Common myeloid progenitor, CD34-positive (primary cell): Measurements from ENCODE around the gene MLLT10.

Experiments used
- CTCF ChIA-PET: fragments of 350-600 bp; sonication (Branson Sonifier 250); formaldehyde crosslinking; loops from one replicate; lab custom pipeline; 2021; ENCODE audit warnings: antibody characterized with exemption; lab: Charles Lee
- POLR2A ChIA-PET: fragments of 350-600 bp; sonication (Branson Sonifier 250); formaldehyde crosslinking; loops from one replicate; lab custom pipeline; 2021; ENCODE audit warnings: antibody characterized with exemption; lab: Charles Lee
- DNase-seq, 3 donors: peaks; one replicate each; pipeline versions ENCODE4 v3.0.0 to v3.0.0-alpha.2; 2013
- H3K27ac ChIP-seq, 2 experiments: 1 replicate in 1 of 2; 2 replicates in 1 of 2; pipeline ENCODE4 v1.7.0; 2013; ENCODE audit warnings: inconsistent platforms in 2 of 2, low read length in 2 of 2, mild to moderate bottlenecking in 2 of 2, low read depth in 1 of 2, moderate library complexity in 1 of 2; ENCODE audit not compliant: severe bottlenecking in 2 of 2, insufficient read depth in 1 of 2, poor library complexity in 1 of 2
- H3K27me3 ChIP-seq, 5 experiments: replicated peaks in 2 of 5; 1 replicate in 3 of 5; 2 replicates in 2 of 5; pipeline versions ENCODE4 v1.6.1 to v1.7.0; 2013; ENCODE audit warnings: low read length in 4 of 5, mild to moderate bottlenecking in 2 of 5, moderate library complexity in 2 of 5, inconsistent platforms in 1 of 5; ENCODE audit not compliant: insufficient read depth in 5 of 5, control insufficient read depth in 4 of 5
- H3K36me3 ChIP-seq, 4 experiments: 1 replicate in 2 of 4; 2 replicates in 2 of 4; pipeline versions ENCODE4 v1.6.1 to v1.7.0; 2013; ENCODE audit warnings: low read length in 3 of 4, control low read depth in 1 of 4, mild to moderate bottlenecking in 1 of 4; ENCODE audit not compliant: control insufficient read depth in 4 of 4, insufficient read depth in 4 of 4
- H3K4me1 ChIP-seq, 4 experiments: 1 replicate in 3 of 4; 2 replicates in 1 of 4; pipeline versions ENCODE4 v1.6.1 to v1.7.1; 2013; ENCODE audit warnings: low read length in 3 of 4, mild to moderate bottlenecking in 3 of 4, control low read depth in 1 of 4, inconsistent platforms in 1 of 4, moderate library complexity in 1 of 4; ENCODE audit not compliant: control insufficient read depth in 4 of 4, insufficient read depth in 4 of 4; ENCODE audit errors: control extremely low read depth in 1 of 4
- H3K4me3 ChIP-seq, 7 experiments: 1 replicate in 4 of 7; 2 replicates in 3 of 7; pipeline versions ENCODE4 v1.5.1 to v1.7.0; 2013; ENCODE audit warnings: mild to moderate bottlenecking in 7 of 7, low read length in 6 of 7, moderate library complexity in 6 of 7, inconsistent platforms in 2 of 7, low read depth in 2 of 7, control low read depth in 1 of 7; ENCODE audit not compliant: insufficient read depth in 4 of 7, control insufficient read depth in 1 of 7; ENCODE audit errors: extremely low read depth in 1 of 7
- H3K9me3 ChIP-seq, 5 experiments: 1 replicate in 4 of 5; 2 replicates in 1 of 5; pipeline versions ENCODE4 v1.6.1 to v1.7.1; 2013; ENCODE audit warnings: low read length in 4 of 5, mild to moderate bottlenecking in 2 of 5, inconsistent platforms in 1 of 5, low read depth in 1 of 5, moderate library complexity in 1 of 5; ENCODE audit not compliant: control insufficient read depth in 4 of 5, insufficient read depth in 2 of 5; ENCODE audit errors: control extremely low read depth in 1 of 5
- whole genome bisulfite sequencing: methylation state at CpG from one replicate; pipeline ENCODE4 v1.1.5; 2013; ENCODE audit not compliant: insufficient coverage; 5-methylcytosine and 5-hydroxymethylcytosine counted together

The MLLT10 gene

GRCh38 chr10:21501091-21501490, 32.9 kb upstream of the MLLT10 start:
- WGBS, result 96% methylated on average over 3 of the region's 5 CpGs
- no peak for DNase-seq
- ChIA-PET CTCF (interaction anchor here (1.1 to 9.9 kb wide), 6 partner anchors 10 to 224 kb away, joined by 4 to 134 read pairs (median 5); partner anchors contain the start of gene SKIDA1), POLR2A (no interaction called here)
- no peak overlapping the region for H3K4me3 ChIP-seq
- H3K27ac ChIP-seq, result no peak overlapping the region
- peaks cover 0 to 10% (median 0%) of the 10 kb centered on the region in 5 experiments for H3K27me3 ChIP-seq
- H3K4me1 ChIP-seq, result peaks cover 5 to 26% (median 21%) of the 10 kb centered on the region in 4 experiments
- H3K9me3 ChIP-seq, result no peaks in the 10 kb centered on the region
- no peaks in the 10 kb centered on the region for H3K36me3 ChIP-seq

DNA sequence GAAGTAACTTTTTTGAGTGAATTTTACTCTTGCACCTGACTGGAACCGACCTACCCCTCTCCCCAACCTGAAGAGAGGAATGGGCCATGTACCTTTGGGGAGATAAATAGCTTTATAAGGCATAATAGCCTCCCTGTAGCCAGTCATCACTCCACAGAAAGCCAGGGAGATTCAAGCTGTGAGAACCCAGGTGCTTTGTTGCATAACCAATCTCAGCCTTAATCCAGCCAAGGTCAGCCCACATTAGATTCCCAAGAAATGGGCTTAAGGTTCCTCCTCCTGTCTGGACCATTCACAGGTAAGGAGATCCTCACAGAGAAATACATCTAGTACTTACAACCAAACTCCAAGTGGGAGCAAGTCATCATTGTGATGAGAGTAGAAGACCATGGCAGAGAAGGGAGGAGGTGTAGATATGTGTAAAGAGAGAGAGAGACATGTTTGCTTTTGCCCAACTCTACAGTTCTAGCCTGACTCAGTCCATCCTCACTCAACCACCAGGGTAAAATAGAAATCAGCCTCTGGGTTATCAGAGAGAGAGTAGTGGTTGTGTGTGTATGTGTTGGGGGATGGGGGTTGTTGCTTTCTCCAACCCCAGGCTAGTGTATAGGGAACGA, 32.2 kb upstream of the MLLT10 start:
- ChIA-PET CTCF (interaction anchor here (1.1 to 9.9 kb wide), 3 partner anchors 9 to 24 kb away, joined by 4 to 134 read pairs (median 14); partner anchors contain the start of gene SKIDA1), POLR2A (no interaction called here)
- 100% methylated on average over 1 of the region's 2 CpGs for WGBS
- Histone ChIP-seq H3K4me3 (no peak overlapping the region), H3K9me3 (no peaks in the 10 kb centered on the region), H3K4me1 (peaks cover 5 to 33% (median 26%) of the 10 kb centered on the region in 4 experiments), H3K27me3 (peaks cover 0 to 10% (median 0%) of the 10 kb centered on the region in 5 experiments), H3K36me3 (no peaks in the 10 kb centered on the region), H3K27ac (no peak overlapping the region)
- no peak for DNase-seq

- Histone ChIP-seq H3K9me3 (no peaks in the 10 kb centered on the region), H3K36me3 (no peaks in the 10 kb centered on the region), H3K4me1 (peaks cover 5 to 32% (median 23%) of the 10 kb centered on the region in 4 experiments), H3K4me3 (no peak overlapping the region), H3K27ac (no peak overlapping the region), H3K27me3 (peaks cover 0 to 10% (median 0%) of the 10 kb centered on the region in 5 experiments)
- CTCF ChIA-PET, result interaction anchor here (1.1 to 9.9 kb wide), 2 partner anchors 12 to 23 kb away, joined by 4 to 134 read pairs; partner anchors contain the start of gene SKIDA1
- no peak for DNase-seq
- 100% methylated on average over 2 of the region's 3 CpGs for WGBS
- POLR2A ChIA-PET, result no interaction called here
Measured at GRCh38 chr10:21502348-21502740, 31.7 kb upstream of the MLLT10 start.

DNA sequence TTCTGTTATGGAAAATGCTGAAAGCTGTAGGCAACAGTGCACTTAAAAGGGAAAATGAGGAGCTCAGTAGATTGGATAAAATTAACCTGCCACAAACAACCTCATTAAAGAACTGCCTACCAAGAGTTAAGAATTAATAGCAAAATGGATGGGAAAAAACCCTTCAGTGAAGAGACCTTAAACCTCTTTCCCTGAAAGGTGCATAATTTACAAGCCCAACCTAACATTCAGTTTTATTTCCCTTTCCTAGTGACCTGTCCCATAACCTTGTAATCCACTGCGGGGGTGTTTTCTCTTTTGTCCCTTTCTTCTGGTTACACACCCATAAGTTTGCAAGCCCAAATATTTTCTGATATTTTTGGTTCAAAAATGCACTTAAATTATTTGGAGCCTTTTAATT, 30.5 kb upstream of the MLLT10 start:
- POLR2A ChIA-PET, result no interaction called here
- Histone ChIP-seq H3K27ac (no peak overlapping the region), H3K9me3 (no peaks in the 10 kb centered on the region), H3K4me1 (peaks cover 0 to 30% (median 22%) of the 10 kb centered on the region in 4 experiments), H3K4me3 (no peak overlapping the region), H3K27me3 (peaks cover 0 to 8% (median 0%) of the 10 kb centered on the region in 5 experiments), H3K36me3 (no peaks in the 10 kb centered on the region)
- no peak for DNase-seq
- CTCF ChIA-PET, result no interaction called here
- no CpG with 5 or more reads among the region's 1 CpG for WGBS

GRCh38 chr10:21505711-21506278, 28.2 kb upstream of the MLLT10 start:
- CTCF ChIA-PET, result interaction anchor here (0.8 to 7.6 kb wide), 3 partner anchors 9 to 13 kb away, joined by 3 to 51 read pairs (median 12); no protein-coding TSS in a partner anchor
- Histone ChIP-seq H3K27ac (no peak overlapping the region), H3K36me3 (no peaks in the 10 kb centered on the region), H3K4me3 (no peak overlapping the region), H3K4me1 (peaks cover 1 to 20% (median 13%) of the 10 kb centered on the region in 4 experiments), H3K27me3 (peaks cover 0 to 2% (median 0%) of the 10 kb centered on the region in 5 experiments), H3K9me3 (no peaks in the 10 kb centered on the region)
- POLR2A ChIA-PET, result no interaction called here
- no peak for DNase-seq
- WGBS, result 100% methylated on average over 4 of the region's 4 CpGs

DNA sequence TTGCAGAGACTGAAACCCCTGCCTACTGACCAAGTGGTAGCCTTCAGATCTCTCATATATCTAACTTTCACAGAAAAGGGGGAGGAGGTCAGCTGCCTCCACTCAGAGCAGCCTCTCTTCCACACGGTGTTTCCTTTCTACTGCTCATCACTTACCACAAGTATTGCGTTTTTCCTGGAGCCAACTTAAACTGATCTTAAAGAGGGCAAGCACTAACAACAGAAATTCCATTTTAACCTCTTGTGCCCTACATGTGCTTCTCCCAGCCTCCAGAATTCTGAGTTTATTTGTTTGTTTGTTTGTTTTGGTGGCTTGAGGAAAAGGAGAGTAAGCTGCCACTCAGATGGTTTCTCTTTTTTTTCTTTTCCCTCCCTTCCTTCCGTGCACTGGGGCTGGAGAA, 27.7 kb upstream of the MLLT10 start:
- no peaks in the 10 kb centered on the region for H3K27me3 ChIP-seq
- no peak overlapping the region for H3K27ac ChIP-seq
- H3K9me3 ChIP-seq, result no peaks in the 10 kb centered on the region
- POLR2A ChIA-PET, result no interaction called here
- DNase-seq, result no peak
- H3K36me3 ChIP-seq, result no peaks in the 10 kb centered on the region
- no peak overlapping the region for H3K4me3 ChIP-seq
- CTCF ChIA-PET, result interaction anchor here (0.8 to 7.6 kb wide), 3 partner anchors 9 to 12 kb away, joined by 3 to 51 read pairs (median 12); no protein-coding TSS in a partner anchor
- peaks cover 4 to 22% (median 13%) of the 10 kb centered on the region in 4 experiments for H3K4me1 ChIP-seq
- WGBS, result no CpG with 5 or more reads among the region's 3 CpGs

DNA sequence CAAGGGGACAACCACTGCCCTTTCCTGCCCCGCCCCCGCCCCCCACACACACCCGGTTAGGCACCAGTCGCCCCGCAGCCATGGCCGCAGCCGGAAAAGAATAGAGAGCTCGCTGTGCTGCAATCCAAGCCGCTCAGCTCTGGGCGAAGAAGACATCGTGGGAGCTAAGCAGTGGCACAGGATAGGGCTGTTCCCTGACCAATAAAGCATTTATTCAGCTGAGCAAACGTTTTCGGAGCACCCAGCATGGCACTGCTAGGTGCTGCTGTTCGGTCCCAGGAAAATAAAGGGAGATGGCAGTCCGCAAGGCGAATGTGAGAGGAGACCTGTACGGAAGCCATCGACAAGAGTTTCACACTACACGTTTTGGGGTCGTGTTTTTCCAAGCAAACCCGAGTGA, 26.9 kb upstream of the MLLT10 start:
- Histone ChIP-seq H3K9me3 (no peaks in the 10 kb centered on the region), H3K27ac (no peak overlapping the region), H3K4me3 (no peak overlapping the region), H3K36me3 (no peaks in the 10 kb centered on the region), H3K4me1 (peaks cover 4 to 28% (median 13%) of the 10 kb centered on the region in 4 experiments), H3K27me3 (no peaks in the 10 kb centered on the region)
- CTCF ChIA-PET, result interaction anchor here (1.0 to 7.6 kb wide), 3 partner anchors 8 to 11 kb away, joined by 4 to 51 read pairs (median 12); no protein-coding TSS in a partner anchor
- POLR2A ChIA-PET, result interaction anchor here (0.6 kb wide), 1 partner anchor 25 kb away, joined by 4 read pairs; no protein-coding TSS in a partner anchor
- no peak for DNase-seq
- 91% methylated on average over 20 of the region's 21 CpGs for WGBS
